ENCODE data around the gene C6.

C6 gene

DNA sequence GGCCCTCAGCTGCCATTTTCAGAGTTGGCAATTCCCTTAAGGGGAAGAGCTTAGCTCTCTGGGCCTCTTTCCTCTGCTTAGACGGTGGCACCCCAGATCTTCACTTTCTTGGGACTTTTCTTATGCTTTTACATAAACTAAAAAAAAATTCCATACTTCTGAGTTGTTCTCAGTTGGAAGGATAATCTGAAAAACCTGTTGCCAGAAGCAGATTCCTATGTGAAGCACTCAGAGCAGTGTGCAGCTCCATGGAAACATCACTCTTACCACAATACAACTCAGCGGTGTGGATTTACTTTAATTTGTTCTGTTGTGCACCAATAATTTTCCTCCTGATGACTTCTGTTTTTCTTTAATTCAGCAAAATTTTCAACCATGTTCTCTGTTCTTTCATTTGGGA, 98.1 kb downstream of the C6 start:
- no peak for DNase-seq

DNA sequence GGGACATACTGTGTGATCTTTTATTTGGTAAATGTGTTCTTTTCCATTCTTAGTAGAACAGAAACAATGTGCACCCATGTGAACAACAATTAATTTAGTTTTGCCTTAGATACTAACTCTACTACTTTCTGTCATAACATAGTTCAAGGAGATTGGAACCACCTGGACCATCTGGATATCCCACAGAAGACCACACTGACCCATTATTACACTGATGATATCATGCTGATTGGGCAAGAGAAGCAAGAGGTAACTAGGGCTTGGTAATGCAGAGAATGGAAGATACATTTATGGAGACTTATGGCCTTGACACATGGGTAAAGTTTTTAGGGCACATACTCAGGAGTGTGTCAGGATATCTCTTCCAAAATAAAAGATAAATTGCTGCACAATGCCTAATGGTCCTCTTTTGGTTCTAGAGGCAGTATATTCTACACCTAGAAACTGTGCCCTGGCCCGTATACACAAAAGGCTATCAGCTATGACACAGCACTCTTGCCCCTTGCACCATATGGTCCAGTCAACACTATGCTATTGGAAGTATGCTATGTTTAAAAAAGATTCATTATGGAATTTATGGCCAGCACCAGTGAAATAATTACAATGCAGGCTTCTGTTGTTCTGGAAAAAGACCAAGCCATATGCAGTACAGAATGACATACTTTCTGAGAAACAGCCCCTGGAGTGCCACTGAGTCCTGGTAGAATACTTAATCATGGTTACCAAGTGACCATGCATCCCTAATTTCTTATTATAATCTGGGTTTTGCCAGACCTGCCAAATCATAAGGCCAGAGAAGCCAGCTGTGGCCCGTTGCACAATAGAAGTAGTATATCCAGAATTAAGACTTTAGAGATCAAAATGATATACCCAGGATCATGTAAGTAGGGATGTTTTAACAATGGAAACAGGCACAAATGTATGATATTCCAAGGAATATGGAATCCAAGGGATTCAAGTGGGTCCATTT, 100.6 kb downstream of the C6 start:
- no peak for DNase-seq

DNA sequence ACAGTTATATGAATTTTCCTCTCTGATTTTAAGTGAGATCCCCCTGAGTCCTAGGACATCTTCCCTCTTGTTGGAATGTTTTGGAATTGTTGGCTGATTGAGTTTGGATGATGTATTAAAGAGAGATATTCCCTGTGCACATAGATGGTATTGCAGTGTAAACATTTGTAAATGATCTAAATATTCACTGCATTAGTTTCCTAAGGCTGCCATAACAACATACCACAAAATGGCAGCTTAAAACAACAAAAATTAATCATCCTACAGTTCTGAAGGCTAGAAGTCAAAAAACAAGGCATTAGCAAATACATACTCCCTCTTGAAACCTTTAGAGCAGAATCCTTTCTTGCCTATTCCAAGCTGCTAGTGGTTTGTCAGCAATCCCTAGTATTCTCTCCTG, 104.1 kb downstream of the C6 start:
- no peak for DNase-seq

DNA sequence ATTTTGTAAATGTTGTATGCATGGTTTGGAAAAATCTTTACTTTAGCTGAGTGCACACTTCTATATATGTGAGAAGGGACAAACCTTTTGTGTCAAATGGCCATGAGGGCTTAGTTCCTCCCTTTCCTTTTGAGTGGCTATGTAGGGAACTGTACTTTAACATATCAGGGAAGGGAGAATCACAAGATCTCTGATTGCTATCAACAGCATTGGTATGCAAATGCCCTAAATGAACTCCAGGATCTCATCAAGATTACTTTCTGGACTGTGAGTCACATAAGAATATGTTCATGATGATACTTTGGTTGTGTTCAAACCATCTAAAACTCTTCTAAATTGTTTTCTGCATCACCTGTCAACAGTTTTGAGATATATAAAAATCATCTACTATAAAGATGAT, 111.0 kb downstream of the C6 start:
- DNase-seq = no peak

DNA sequence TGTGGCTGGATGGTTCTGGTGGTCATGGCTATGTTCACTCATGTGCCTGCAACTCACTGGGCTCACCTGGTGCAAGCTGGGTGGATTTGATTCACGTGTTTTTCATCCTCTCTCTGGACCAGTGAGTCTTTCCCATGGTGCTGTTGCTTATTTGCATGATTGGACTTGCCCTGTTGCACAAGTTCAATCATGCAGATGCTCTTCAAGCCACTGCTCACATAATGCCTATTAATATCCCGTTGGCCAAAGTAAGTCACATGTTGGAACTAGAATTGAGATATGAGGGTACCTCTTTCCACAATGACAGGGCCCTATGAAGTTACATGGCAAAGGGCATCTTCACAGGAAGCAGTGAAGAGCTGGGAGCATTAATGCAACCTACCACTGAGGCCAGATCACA, 115.7 kb downstream of the C6 start:
- DNase-seq = no peak

DNA sequence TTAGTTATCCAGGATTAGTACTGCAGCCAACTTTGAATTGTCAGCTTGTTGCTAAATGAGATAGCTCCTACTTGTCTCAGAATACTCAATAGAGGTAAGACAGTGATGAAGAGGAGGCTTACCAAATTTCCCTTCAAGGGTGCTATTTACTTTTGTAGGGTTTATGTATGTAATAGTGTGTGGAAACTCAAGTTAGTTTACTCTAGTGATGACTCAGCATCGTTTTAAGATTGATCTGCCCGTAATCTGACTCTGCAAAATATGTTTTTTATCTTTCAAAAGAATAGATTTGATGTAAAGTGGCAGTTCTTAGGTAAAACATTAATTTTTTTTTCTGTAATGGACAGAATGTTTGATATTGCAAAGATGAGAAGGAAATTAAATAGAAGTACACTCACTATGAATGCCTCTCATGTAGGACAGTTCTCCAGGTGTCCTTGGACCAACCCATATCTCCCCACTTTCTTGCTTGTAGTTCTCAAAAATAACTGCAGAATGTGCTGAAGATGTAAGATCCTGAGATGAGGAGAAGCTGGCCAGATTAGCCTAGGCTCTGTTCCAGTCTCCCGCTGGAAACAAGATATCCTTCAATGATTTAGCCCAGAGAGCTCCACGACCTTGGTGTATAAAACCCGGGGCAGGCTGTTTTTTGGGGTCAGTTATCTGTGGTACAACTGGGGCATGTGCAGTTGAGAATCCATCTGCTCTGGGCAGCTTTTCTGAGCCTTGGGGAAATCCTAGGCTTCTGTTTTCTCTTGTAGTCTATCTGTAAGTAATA, 117.8 kb downstream of the C6 start:
- DNase-seq = no peak

DNA sequence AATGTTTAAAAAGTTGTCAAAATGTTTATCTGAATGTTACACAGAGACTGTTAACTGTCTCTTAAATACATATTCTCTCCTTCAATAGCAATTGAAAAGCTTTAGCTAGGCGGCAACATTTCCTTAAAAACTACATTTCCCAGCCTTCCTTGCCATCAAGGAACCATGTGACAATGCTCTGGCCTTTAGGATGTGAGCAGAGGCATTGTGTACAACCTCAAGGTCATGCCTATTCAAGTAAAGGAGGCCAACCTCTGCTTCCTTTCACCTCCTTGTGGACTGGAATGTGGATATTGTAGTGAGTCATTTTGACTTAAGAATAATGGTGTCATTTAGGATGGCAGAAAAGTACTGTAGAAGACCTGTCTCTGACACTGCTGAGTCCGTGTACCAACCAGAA, 118.5 kb downstream of the C6 start:
- no peak for DNase-seq

DNA sequence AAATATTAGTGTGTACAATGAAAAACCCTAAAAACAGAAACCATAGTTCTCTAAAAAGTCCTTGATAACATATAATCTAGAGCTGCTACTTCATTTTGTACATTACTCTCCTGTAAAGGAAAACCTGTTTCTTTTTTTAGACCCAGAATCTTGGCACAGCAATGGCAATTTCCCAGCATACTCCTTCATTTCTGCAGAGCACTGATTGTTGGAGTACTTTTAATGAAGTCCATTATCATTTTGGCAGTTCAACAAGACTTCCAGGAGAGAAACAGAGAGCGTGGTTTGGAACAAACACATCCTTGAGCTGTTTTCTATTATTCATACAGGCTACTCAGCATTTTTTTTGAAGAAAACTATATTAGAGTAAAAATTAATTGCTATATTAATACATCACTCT, 119.5 kb downstream of the C6 start:
- DNase-seq = no peak

Data from activated CD4-positive, CD25-positive, alpha-beta regulatory T cell treated with anti-CD3 and anti-CD28 coated beads, Interleukin-2, amount 50 U/mL, for 72 hours (primary cell).